ENCODE results near the gene ZNF30. TPM values are rescaled to one million over a fixed set of nuclear protein-coding genes. Genes with fewer than 3 reads are reported as not detected.
A peak's percentile ranks its signal among the peaks of the same experiment; 100 is the strongest.
"Not testable (repeated sequence)": the region's sequence is repeated elsewhere in the genome, so short reads cannot be mapped to it uniquely, and the experiment has no call there.

ZNF30 gene
- total and polyA plus RNA-seq, 8 donors = 1.1 to 3.1 (median 2.5) TPM

- Histone ChIP-seq H3K36me3 (no peaks in the 10 kb centered on the region), H3K4me3 (no peak overlapping the region), H3K9me3 (no peaks in the 10 kb centered on the region), H3K27ac (no peak overlapping the region), H3K27me3 (no peaks in the 10 kb centered on the region), H3K4me1 (no peaks in the 10 kb centered on the region)
- FAIRE-seq = no peak
- WGBS, 2 donors = 80 to 91% methylated on average over 2 of the region's 2 CpGs
- DNase-seq = no peak
- TF ChIP-seq CTCF (IDR thresholded peaks at IDR 0.05) = no peak
- no peak for ATAC-seq
- intact Hi-C loops (cut with DNase I) = no loop called here
Measured at GRCh38 chr19:34918190-34918589, 8.5 kb upstream of the ZNF30 start.

- FAIRE-seq; H3K4me1 ChIP-seq; H3K27me3 ChIP-seq; H3K9me3 ChIP-seq; DNase-seq; ATAC-seq; H3K27ac ChIP-seq; intact Hi-C loops (cut with DNase I); H3K36me3 ChIP-seq; H3K4me3 ChIP-seq: not testable (repeated sequence)
- 69 to 74% methylated on average over 8 of the region's 8 CpGs for WGBS, 2 donors
Measured at GRCh38 chr19:34920090-34920786, 6.5 kb upstream of the ZNF30 start.

- H3K9me3 ChIP-seq = no peaks in the 10 kb centered on the region
- TF ChIP-seq CTCF (IDR thresholded peaks at IDR 0.05) = no peak
- H3K4me1 ChIP-seq = peaks cover 0 to 10% (median 6%) of the 10 kb centered on the region in 3 donors
- DNase-seq (peak in 5 of 6 donors; percentile 18 to 70 (median 58)), ATAC-seq (no peak), FAIRE-seq (no peak)
- intact Hi-C loops (cut with DNase I) = no loop called here
- H3K36me3 ChIP-seq = no peaks in the 10 kb centered on the region
- H3K27me3 ChIP-seq = no peaks in the 10 kb centered on the region
- no peak overlapping the region for H3K27ac ChIP-seq
- H3K4me3 ChIP-seq = no peak overlapping the region
- 91 to 93% methylated on average over 15 of the region's 15 CpGs for WGBS, 2 donors
Measured at GRCh38 chr19:34925278-34925855, 1.3 kb upstream of the ZNF30 start.

GRCh38 chr19:34926361-34926684 is 380 bp upstream of the ZNF30 start:
- intact Hi-C loops (cut with DNase I) = no loop called here
- Histone ChIP-seq H3K4me1 (peaks cover 0 to 10% (median 6%) of the 10 kb centered on the region in 3 donors), H3K9me3 (no peaks in the 10 kb centered on the region), H3K36me3 (peaks cover 0 to under 1% (median 0%) of the 10 kb centered on the region in 3 donors), H3K27ac (peak overlapping the region in 3 of 4 donors; percentile 64 to 72 (median 64)), H3K27me3 (no peaks in the 10 kb centered on the region), H3K4me3 (peak overlapping the region in 2 of 4 donors; percentile 77 to 80)
- no peak for ATAC-seq
- peak; percentile 29 for FAIRE-seq
- no peak for DNase-seq
- no peak for TF ChIP-seq CTCF (IDR thresholded peaks at IDR 0.05)
- 59 to 64% methylated on average over 3 of the region's 3 CpGs for WGBS, 2 donors

GRCh38 chr19:34932494-34932893 is 5.8 kb downstream of the ZNF30 start:
- Histone ChIP-seq H3K9me3 (no peaks in the 10 kb centered on the region), H3K4me3 (no peak overlapping the region), H3K4me1 (peaks cover 0 to 5% (median 5%) of the 10 kb centered on the region in 3 donors), H3K27ac (no peak overlapping the region), H3K27me3 (no peaks in the 10 kb centered on the region), H3K36me3 (peaks cover 0 to 37% (median 12%) of the 10 kb centered on the region in 3 donors)
- DNase-seq (no peak), FAIRE-seq (no peak), ATAC-seq (no peak)
- TF ChIP-seq CTCF (IDR thresholded peaks at IDR 0.05) = no peak
- intact Hi-C loops (cut with DNase I) = no loop called here
- WGBS, 2 donors = 97 to 98% methylated on average over 6 of the region's 6 CpGs
